HG03432 (cell line): ENCODE data around the gene SAP130.

Source experiments
- ATAC-seq: cut with Tn5 transposase; IDR thresholded peaks from one replicate; pipeline ENCODE4 v1.9.1; 2021; ENCODE audit warnings: mild to moderate bottlenecking, moderate library complexity; ENCODE audit not compliant: unreplicated experiment

Gene SAP130

DNA sequence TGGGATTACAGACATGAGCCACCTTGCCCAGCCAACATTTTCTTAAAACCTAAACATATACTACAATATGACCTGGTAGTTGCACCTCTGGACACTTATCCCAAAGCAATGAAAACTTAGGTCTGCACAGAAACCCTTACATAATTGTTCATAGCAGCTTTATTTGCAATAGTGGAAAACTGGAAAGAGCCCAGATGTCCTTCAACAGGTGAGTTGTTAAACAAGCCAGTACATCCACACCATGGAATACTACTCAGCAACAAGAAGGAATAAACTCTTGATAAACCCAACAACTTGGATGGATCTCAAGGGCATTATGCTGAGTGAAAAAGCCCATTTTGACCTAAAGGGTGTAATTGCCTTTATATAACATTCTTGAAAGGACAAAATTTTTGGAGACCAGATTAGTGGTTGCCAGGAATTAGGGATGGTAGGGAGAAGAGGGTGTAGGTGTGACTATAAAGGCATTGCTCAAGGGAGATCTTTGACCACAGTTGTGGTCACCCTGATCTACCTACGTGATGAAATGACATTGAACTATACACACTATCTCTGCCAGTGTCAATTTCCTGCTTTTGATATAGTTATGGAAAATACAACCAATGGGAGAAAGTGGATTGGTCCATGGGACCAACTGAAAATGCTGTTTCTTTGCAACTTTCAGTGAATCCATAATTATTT lies 130.2 kb downstream of the SAP130 start:
- ATAC-seq: no peak

GRCh38 chr2:127893494-127893893 lies 134.4 kb downstream of the SAP130 start:
- ATAC-seq: no peak

GRCh38 chr2:127893033-127893432 lies 134.8 kb downstream of the SAP130 start:
- no peak for ATAC-seq

GRCh38 chr2:127891811-127892210 lies 136.0 kb downstream of the SAP130 start:
- no peak for ATAC-seq
